ENCODE data around the gene ZNRF1.

The ZNRF1 gene

GRCh38 chr16:75096656-75097055 is 97.8 kb downstream of the ZNRF1 start (continued):
- TF ChIP-seq TSHZ2 (CRISPR knock-in tag; IDR thresholded peaks at IDR 0.05), result no peak
- no peak for TF ChIP-seq PPARA (CRISPR knock-in tag; IDR thresholded peaks at IDR 0.05; ENCODE audit: borderline replicate concordance)
- TF ChIP-seq RARB (CRISPR knock-in tag; IDR thresholded peaks at IDR 0.05), result no peak
- no peak for TF ChIP-seq ARNTL (CRISPR knock-in tag; IDR thresholded peaks at IDR 0.05; ENCODE audit: borderline replicate concordance, low read depth)
- no peak for TF ChIP-seq ZC3H10 (CRISPR knock-in tag; IDR thresholded peaks at IDR 0.05)
- TF ChIP-seq BACH2 (CRISPR knock-in tag; IDR thresholded peaks at IDR 0.05; ENCODE audit: borderline replicate concordance), result no peak

DNA sequence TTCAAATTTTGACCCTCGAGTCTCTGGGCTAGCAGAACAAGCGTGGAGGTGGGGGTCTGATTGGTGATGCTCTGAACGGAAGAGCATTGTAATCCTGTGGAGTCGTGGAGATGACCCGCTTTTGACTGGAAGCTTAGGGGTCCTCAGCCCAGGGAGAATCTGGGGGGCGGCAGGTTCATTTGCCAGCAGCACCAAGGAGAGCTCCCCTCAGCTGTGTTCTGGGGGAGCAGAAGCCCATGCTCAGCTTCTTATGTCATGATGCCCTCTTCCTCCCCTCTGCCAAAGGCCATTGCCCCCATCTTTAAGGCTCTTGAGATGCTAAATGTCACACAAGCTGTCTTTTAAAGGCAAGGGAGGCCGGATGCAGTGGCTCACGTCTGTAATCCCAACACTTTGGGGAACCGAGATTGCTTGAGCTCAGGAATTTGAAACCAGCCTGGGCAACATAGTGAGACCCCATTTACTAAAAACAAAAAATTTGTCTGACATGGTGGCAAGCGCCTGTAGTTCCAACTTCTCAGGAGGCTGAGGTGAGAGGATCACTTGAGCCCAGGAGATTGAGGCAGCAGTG is 98.5 kb downstream of the ZNRF1 start:
- TF ChIP-seq TSHZ2 (CRISPR knock-in tag; IDR thresholded peaks at IDR 0.05), result no peak
- TF ChIP-seq ISL1 (CRISPR knock-in tag; IDR thresholded peaks at IDR 0.05), result no peak
- no peak for TF ChIP-seq GLIS3 (CRISPR knock-in tag; IDR thresholded peaks at IDR 0.05)
- TF ChIP-seq CSRNP3 (CRISPR knock-in tag; IDR thresholded peaks at IDR 0.05), result no peak
- TF ChIP-seq ESRRG (CRISPR knock-in tag; IDR thresholded peaks at IDR 0.05), result no peak
- TF ChIP-seq BACH2 (CRISPR knock-in tag; IDR thresholded peaks at IDR 0.05; ENCODE audit: borderline replicate concordance), result no peak
- no peak for TF ChIP-seq CSDC2 (CRISPR knock-in tag; IDR thresholded peaks at IDR 0.05)
- TF ChIP-seq CREB5 (CRISPR knock-in tag; IDR thresholded peaks at IDR 0.05; ENCODE audit: low read depth), result no peak
- ATAC-seq, result no peak

DNA sequence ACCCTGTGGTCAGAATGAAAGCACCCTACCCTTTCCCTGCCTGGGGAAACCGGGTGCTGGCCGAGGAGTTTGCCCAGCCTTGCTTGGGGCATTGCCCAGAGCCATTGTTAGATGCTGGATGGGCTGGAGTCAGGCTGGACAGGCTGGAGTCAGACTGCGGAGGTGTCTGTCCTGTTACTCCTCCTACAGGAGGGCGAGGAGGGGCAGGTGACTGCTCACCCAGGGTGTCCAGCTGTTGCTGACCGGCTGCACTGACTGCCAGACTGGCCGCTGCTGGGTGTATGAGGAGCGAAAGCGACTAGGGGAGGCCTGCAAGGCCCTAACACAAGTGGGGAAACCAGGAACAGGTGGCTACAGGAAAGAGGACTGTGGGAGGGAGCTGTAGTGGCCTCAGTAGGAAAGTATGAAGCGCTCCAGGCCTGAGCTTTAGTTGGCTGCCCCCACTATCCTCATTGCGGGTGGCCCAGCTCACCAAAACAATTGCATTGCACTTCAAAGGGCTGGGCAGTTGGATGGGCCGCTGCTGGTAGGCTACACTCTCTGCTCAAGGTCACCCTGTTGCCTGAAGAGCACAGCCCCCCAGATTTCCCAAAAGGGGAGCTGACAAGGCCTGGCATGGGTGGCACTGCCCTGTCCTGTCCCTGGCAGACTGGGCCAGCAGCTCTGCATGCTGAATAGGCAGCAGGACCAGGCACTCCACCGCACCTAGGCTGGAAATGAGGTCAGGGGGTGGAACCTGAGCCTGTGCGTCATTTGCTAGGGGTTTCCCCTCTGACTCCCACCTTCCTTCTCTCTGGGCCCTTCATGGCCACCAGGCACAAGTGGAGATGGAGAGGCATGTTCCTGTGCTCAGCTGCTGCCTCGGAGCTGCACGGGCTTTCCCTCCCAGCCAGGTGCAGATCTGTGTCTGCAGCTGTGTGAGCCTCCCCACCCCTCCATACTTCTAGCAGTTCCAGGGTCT is 99.4 kb downstream of the ZNRF1 start:
- no peak for ATAC-seq
- TF ChIP-seq ZC3H10 (CRISPR knock-in tag; IDR thresholded peaks at IDR 0.05) (no peak), CSRNP3 (CRISPR knock-in tag; IDR thresholded peaks at IDR 0.05) (no peak), CSDC2 (CRISPR knock-in tag; IDR thresholded peaks at IDR 0.05) (no peak), ESRRG (CRISPR knock-in tag; IDR thresholded peaks at IDR 0.05) (no peak), ZFP3 (CRISPR knock-in tag; IDR thresholded peaks at IDR 0.05) (no peak), CREB5 (CRISPR knock-in tag; IDR thresholded peaks at IDR 0.05; ENCODE audit: low read depth) (no peak)

Measured in SK-N-SH treated with all-trans-retinoic acid at 6 μM for 48 hours (cell line).